Measurements from ENCODE around the gene ACOXL.

DNA sequence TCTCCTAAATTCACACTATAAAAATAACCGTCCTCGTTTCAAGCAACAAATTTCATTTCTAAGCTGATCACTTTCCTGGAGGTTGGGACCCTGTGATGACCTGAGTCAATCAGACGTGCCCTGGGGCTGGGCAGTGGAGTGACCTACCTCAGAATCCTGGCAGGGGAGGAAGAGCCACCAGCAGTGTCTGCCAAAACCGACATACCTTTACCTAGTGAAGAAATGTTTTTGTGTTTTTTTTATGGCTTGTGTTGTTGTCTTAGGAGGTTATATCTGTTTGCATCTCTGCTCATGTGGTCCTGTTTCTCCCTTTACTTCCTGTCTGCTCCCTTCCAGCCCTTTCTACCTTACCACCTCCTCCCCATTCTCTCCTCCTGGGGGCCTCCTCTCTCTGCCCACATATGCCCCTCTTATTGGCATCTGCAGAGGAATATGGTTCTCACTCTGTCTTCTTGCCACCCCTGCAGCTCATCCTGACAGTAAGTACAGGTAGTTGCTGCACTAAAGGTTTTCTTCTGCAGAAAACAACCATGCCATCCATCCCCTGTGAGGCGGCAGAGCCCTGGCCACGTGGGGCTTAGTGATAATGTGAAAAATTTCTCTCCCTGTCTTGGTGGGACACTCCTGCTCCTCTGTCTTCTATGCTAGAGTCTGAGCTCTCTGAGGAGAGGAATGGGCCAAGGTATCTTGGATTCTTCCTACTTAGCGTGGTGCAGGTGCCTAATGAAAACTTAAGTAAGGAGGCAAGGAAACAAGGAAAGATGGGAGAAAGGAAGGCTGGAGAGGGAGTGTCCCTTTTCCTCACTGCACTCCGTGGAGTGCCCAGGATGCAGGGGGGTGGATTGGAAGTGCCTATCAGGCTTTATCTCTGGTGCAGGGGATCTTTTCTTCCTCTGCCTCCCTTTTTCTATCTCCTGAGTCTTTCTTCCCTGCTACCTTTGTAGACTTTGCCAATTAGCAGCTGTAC, 15.4 kb downstream of the ACOXL start:
- TF ChIP-seq, protein P1, sequence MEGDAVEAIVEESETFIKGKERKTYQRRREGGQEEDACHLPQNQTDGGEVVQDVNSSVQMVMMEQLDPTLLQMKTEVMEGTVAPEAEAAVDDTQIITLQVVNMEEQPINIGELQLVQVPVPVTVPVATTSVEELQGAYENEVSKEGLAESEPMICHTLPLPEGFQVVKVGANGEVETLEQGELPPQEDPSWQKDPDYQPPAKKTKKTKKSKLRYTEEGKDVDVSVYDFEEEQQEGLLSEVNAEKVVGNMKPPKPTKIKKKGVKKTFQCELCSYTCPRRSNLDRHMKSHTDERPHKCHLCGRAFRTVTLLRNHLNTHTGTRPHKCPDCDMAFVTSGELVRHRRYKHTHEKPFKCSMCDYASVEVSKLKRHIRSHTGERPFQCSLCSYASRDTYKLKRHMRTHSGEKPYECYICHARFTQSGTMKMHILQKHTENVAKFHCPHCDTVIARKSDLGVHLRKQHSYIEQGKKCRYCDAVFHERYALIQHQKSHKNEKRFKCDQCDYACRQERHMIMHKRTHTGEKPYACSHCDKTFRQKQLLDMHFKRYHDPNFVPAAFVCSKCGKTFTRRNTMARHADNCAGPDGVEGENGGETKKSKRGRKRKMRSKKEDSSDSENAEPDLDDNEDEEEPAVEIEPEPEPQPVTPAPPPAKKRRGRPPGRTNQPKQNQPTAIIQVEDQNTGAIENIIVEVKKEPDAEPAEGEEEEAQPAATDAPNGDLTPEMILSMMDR (IDR thresholded peaks at IDR 0.05; ENCODE audit: low read depth, low read length, poor library complexity, severe bottlenecking), result no peak
- TF ChIP-seq EZH2phosphoT487 (IDR thresholded peaks at IDR 0.05; ENCODE audit: borderline replicate concordance, low read length), result no peak
